NOMO-1 treated with DMSO at 0.1 percent for 48 hours (cell line): ENCODE results near the gene DNMT3L.
A peak's percentile ranks its signal among the peaks of the same experiment; 100 is the strongest.

ENCODE experiments used
- DNase-seq: peaks from one replicate; lab custom pipeline; 2025; ENCODE audit not compliant: unreplicated experiment; lab: John Stamatoyannopoulos, UW

The DNMT3L gene

DNA sequence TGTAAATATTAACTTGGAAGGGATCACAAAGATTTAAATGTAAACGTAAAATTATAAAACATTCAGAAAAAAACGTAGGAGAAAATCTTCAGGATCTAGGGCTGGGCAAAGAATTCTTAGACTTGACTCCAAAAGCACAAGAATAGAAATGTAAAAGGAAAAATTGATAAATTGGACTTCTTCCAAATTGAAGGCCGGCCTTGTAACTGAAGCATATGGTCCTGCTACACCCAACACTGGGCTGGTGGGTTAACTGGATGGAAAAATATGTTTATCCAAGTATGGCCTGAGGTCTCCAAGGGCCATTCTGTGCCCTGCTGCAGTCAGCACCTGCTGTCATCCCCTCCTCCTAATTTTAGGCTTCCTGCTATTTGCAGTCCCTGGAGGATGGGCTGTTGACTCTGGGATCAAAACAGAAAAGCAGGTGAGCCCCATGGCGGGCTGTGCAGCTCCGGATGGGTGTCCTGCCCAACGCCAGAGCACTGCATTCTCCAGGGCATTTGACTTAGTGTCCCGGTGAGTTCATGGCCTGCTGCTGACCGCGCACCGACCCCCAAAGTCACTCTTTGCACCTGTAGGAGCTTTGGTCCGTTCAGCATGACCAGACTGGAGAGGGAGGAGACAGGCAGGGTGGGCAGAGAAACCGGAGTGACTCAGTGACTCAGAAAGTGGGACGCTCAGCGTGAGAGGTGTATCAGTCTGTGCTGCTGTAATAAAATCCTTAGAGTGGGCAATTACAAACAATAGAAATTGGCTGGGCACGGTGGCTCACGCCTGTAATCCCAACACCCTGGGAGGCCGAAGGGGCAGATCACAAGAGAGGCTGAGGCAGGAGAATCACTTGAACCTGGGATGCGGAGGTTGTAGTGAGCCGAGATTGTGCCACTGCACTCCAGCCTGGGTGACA, 17.9 kb upstream of the DNMT3L start:
- DNase-seq: no peak

DNA sequence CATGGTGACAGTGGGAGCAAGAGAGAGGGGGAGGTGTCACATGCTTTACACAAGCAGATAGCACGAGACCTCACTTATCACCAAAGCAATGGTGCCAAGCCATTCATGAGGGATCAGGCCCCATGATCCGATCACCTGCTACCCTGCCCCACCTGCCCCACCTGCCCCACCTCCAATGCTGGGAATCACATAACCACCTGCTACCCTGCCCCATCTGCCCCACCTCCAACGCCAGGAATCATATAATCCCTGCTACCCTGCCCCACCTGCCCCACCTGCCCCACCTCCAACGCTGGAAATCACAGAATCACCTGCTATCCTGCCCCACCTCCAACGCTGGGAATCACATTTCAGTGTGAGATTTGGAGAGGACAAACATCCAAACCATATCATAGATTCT, 13.3 kb upstream of the DNMT3L start:
- no peak for DNase-seq

GRCh38 chr21:44273046-44273445, 11.3 kb upstream of the DNMT3L start:
- DNase-seq: no peak

GRCh38 chr21:44272284-44272858, 10.7 kb upstream of the DNMT3L start:
- no peak for DNase-seq

DNA sequence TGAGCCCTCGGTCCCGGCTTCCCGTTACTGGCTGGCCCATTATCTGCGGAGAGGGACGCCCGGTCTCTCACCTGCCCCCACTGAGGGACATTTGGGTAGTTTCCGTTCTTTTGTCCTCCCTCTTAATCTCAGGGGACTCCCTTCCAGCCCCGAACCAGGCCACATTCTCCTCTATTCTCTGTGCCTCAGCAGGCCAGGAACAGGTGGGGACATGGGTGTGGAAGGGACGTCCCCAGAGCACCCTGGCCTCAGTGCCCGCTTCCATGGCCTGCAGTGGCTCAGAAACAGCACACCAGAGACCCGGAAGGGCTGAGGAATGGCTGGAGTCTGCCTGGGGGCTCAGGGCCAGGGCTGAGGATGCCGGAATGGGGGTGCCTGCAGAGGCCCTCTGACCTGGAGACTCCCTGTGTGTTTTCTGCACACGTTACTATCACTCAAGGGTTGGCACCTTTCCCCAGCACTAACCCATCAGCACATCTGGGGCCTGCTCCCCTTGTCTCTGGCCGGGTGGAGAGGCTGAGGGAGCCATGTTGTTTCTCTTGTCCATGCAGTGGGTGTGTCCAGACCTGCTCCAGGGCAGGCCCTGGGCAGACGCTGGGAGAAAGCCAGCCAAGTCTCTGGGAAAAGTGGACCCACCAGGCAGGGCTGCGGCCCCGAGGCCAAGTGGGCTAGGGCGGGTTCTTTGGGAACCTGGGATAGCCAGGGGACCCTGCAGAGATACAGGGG, 10.0 kb upstream of the DNMT3L start:
- no peak for DNase-seq

DNA sequence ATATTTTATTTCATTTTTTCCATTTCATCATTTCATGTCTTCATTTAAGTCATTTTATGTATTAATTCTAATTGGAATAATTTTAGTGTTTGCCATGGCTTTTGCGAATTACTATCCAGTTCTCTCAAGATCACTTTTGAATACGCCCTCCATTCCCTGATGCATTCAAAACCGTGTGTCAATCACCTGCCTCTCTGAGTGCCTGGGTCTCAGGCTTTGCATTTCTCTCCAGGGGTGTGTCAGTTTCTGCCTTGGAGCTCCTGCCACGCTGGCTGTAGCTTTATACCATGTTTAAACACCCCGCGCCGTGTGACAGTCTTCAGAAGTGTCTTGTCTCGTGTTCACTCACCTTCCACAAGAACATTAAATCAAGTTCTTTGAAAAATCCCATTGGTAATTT, 7.4 kb upstream of the DNMT3L start:
- no peak for DNase-seq

DNA sequence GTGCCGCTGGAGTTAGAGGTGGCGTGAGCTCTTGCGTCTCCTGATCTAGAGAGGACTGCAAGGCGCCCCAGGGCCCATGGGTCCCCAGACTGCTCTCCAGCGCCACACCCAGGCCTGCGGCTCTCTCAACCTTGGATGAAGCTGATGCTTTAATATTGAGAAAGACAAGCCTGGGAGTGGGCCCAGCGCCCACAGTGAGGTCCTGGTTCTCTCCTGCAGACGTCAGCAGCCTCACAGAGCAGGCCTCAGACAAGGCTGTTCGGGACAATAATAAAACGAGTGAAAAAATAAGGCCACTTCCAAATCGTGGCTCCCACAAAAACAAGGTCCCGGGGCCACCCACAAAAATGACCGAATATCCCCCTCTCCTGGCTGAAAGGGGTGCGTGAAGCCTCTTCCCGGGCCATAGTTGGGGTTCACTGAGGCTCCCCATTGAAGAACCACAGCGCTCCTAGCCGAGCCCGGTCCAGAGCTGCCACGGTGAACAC, 6.0 kb upstream of the DNMT3L start:
- peak; percentile 25 for DNase-seq

- DNase-seq: no peak
Measured at GRCh38 chr21:44265734-44266270, 4.1 kb upstream of the DNMT3L start.

DNA sequence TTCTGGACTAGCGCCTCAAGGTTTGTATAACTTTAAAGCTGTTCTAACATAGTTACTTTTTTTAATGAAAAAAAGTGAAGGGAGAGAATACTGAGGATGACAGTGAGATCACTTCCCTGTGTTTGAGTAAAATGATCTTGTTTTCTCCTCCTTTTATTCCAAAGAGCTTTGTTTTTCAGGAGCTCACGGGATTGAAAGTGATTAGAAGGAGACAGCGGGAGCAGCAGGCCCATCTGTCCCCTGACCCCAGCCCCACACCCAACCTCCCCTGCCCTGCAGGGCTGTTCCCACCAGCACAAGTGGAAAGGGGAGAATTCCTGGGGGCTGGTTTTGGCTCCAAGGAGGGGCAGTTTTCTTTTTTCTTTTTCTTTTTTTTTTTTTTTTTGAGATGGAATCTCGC, 2.1 kb upstream of the DNMT3L start:
- DNase-seq: no peak

GRCh38 chr21:44263221-44263760, 1.6 kb upstream of the DNMT3L start:
- no peak for DNase-seq

DNA sequence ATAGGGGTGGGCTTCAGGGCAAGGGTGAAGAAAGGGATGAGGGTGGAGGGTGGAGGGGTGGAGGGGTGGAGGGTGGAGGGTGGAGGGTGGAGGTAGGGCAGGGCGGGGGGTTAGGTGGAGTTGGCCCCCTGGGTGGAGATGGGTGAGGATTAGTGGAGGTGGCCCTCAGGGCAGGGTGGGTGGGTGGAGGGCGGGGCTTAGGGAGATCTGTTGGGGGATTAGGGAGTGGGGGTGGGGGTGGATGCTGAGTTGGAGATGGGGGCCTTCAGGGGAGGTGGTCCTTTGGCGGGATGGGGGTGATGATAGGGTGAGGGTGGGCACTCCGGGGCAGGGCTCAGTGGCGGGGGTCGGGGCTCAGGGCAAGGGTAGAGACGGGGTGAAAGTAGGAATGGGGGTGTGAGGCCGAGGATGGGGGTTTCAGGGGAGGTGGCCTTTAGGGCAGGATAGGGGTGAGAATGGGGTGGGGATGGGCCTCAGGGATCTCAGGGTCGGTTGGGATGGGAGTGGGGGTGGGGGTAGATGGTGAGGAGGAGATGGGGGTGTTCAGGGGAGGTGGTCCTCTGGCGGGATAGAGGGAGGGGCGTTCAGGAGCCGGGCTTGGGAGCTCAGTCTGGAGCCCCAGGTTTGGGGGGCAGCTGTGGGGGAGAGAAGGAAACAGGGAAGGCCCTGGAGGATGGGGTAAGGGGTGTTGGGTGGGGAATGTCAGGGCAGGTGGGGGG, 800 bp upstream of the DNMT3L start:
- DNase-seq: no peak

GRCh38 chr21:44260791-44261631, 686 bp downstream of the DNMT3L start:
- DNase-seq: no peak

DNA sequence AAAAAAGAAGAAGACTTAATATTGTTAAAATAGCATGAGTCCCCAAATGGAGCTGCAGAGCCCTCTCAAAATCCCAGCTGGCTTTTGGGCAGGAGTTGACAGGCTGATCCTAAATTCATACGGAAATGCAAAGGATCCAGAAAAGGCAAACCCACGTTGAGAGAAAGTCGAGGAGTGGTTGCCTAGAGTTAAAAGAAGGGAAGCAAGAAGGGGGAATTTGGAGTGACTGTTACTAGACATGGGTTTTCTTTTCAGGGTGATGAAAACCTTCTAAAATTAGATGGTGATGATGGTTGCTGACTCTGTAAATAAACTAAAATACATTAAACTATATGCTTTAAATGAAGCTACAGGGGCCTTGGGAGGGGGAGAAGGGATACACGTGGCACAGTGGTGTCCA, 1.6 kb downstream of the DNMT3L start:
- DNase-seq: no peak

GRCh38 chr21:44259082-44259705, 2.5 kb downstream of the DNMT3L start:
- no peak for DNase-seq

DNA sequence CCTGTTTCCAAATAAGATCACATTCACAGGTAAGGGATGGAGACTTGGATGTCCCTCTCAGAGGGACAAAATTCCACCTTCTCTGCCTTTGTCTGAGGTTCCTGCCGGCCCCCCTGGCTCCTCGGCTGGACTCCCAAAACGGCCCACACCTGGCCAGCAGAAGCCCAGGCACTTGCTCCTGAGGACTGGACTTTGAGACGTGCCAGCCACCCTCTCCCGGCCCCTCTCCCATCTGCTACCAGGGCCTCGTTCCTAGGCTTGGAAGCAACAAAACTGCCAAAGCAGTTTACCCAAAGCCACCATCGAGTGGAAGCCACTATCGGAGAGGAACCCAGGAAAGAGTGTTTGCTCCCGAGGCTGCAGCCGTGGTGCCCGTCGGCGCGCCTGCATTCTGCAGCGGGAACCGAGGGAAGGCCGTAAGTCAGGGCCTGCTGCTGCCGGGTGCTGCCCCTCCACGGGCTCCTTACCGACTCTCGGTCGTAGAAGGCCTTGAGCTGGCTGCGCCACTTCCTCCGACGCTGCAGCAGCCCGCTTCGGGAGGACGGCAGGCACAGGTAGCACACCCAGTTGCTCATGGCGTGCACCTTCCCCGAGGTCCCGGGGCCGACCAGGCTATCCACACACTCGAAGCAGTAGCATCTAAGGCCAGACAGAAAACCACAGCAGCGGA, 3.5 kb downstream of the DNMT3L start:
- DNase-seq: no peak

- no peak for DNase-seq
Measured at GRCh38 chr21:44255511-44255981, 6.2 kb downstream of the DNMT3L start.

GRCh38 chr21:44253832-44254710, 7.6 kb downstream of the DNMT3L start:
- DNase-seq: no peak
